ENCODE data around the gene KIAA0232.

GRCh38 chr4:6868386-6868785 lies 85.9 kb downstream of the KIAA0232 start:
- TF ChIP-seq EZH2phosphoT487 (IDR thresholded peaks at IDR 0.05; ENCODE audit: insufficient read depth, low read depth) (no peak), EZH2 (IDR thresholded peaks at IDR 0.05; ENCODE audit: insufficient read depth, poor library complexity, severe bottlenecking) (no peak)

All from GM23248 (cell line).